Esophagus squamous epithelium (tissue), 5 donors: ENCODE measurements around the gene CD58. TPM values are rescaled to one million over a fixed set of nuclear protein-coding genes. Genes with fewer than 3 reads are reported as not detected.

Experiments
- DNase-seq: peaks from one replicate; lab custom pipeline; 2025; lab: John Stamatoyannopoulos, UW
- H3K27ac ChIP-seq, 4 donors: fragments of 200-600 bp; sonication (generic); one replicate each; pipeline ENCODE4 v1.5.1; 2016 to 2019; ENCODE audit warnings: mild to moderate bottlenecking in 1 of 4
- H3K27me3 ChIP-seq, 4 donors: fragments of 200-600 bp; sonication (generic); 1 replicate in 3 of 4; 2 replicates in 1 of 4; pipeline versions ENCODE4 v1.5.1 to v1.6.0; 2017 to 2021; ENCODE audit warnings: antibody characterized with exemption in 1 of 4
- H3K36me3 ChIP-seq, 3 donors: fragments of 200-600 bp; sonication (generic); one replicate each; pipeline ENCODE4 v1.5.1; 2016 to 2019
- H3K4me1 ChIP-seq, 3 donors: fragments of 200-600 bp; sonication (generic); one replicate each; pipeline ENCODE4 v1.5.1; 2017 to 2019
- H3K4me3 ChIP-seq, 4 donors: fragments of 200-600 bp; sonication (generic); 1 replicate in 3 of 4; 2 replicates in 1 of 4; pipeline ENCODE4 v1.5.1; 2016 to 2019; ENCODE audit warnings: mild to moderate bottlenecking in 2 of 4, moderate library complexity in 1 of 4
- H3K9me3 ChIP-seq, 3 donors: fragments of 200-600 bp; sonication (generic); one replicate each; pipeline ENCODE4 v1.5.1; 2016 to 2019
- CTCF ChIP-seq, 6 experiments: fragments of 450-650 bp in 4 of 6; fragments of 200-600 bp in 2 of 6; sonication (generic) in 2 of 6; IDR thresholded peaks; one replicate each; pipeline ENCODE4 v1.5.1; 2016 to 2019; ENCODE audit warnings: antibody characterized with exemption in 6 of 6, mild to moderate bottlenecking in 4 of 6, moderate library complexity in 4 of 6
- POLR2A ChIP-seq, 4 donors: fragments of 450-650 bp; IDR thresholded peaks; one replicate each; pipeline ENCODE4 v1.6.1; 2017; ENCODE audit warnings: antibody characterized with exemption in 4 of 4, mild to moderate bottlenecking in 4 of 4, moderate library complexity in 3 of 4
- WGBS, 2 donors: methylation state at CpG; one replicate each; pipeline ENCODE4 v1.1.5; 2018; 5-methylcytosine and 5-hydroxymethylcytosine counted together
- intact Hi-C: fragments of 100-400 bp; cut with DNase I; formaldehyde crosslinking; loops from one replicate; pipeline ENCODE4 v1.15.0; 2022
- total RNA-seq, 4 donors: library from RNA; depleted of rRNA; stranded (reverse); fragments of >200 nt; gene quantifications; one replicate each; pipeline ENCODE4 v1.1.0, GENCODE V29; 2016
- donor health status: DM: yes; HTN: yes; CAD: no.

Gene CD58
- total RNA-seq, 4 donors from 2014 or later = 19.4 to 54.4 (median 32.5) TPM

GRCh38 chr1:116503546-116504307 lies 67.1 kb downstream of the CD58 start:
- H3K4me1 ChIP-seq = peaks cover 18 to 95% (median 30%) of the 10 kb centered on the region in 3 donors
- TF ChIP-seq CTCF (IDR thresholded peaks at IDR 0.05) (no peak), POLR2A (IDR thresholded peaks at IDR 0.05) (no peak)

GRCh38 chr1:116502671-116503314 lies 68.0 kb downstream of the CD58 start:
- Histone ChIP-seq H3K4me1 (peaks cover 9 to 94% (median 23%) of the 10 kb centered on the region in 3 donors), H3K36me3 (no peaks in the 10 kb centered on the region), H3K27ac (no peak overlapping the region), H3K27me3 (no peaks in the 10 kb centered on the region), H3K4me3 (no peak overlapping the region), H3K9me3 (no peaks in the 10 kb centered on the region)
- 69 to 83% methylated on average over 3 to 5 of the region's 5 CpGs for WGBS, 2 donors
- intact Hi-C loops = no loop called here
- DNase-seq = no peak
- TF ChIP-seq POLR2A (IDR thresholded peaks at IDR 0.05) = no peak
- TF ChIP-seq CTCF (IDR thresholded peaks at IDR 0.05) = no peak

More at GRCh38 chr1:116503546-116504307, 67.1 kb downstream of the CD58 start:
- WGBS, 2 donors = 83 to 94% methylated on average over 3 to 5 of the region's 7 CpGs
- no peaks in the 10 kb centered on the region for H3K36me3 ChIP-seq
- H3K27ac ChIP-seq = peak overlapping the region; percentile 74 to 84 (median 81)
- intact Hi-C loops = no loop called here
- no peak for DNase-seq
- H3K9me3 ChIP-seq = no peaks in the 10 kb centered on the region
- no peaks in the 10 kb centered on the region for H3K27me3 ChIP-seq
- H3K4me3 ChIP-seq = no peak overlapping the region

- Histone ChIP-seq H3K4me3 (no peak overlapping the region), H3K27ac (peak overlapping the region in 1 of 4 donors; percentile 42), H3K4me1 (peaks cover 9 to 93% (median 23%) of the 10 kb centered on the region in 3 donors), H3K27me3 (no peaks in the 10 kb centered on the region), H3K36me3 (no peaks in the 10 kb centered on the region), H3K9me3 (no peaks in the 10 kb centered on the region)
- intact Hi-C loops = no loop called here
- TF ChIP-seq POLR2A (IDR thresholded peaks at IDR 0.05) = no peak
- no peak for TF ChIP-seq CTCF (IDR thresholded peaks at IDR 0.05)
- 93 to 97% methylated on average over 2 of the region's 2 CpGs for WGBS, 2 donors
- no peak for DNase-seq
These were observed 69.0 kb downstream of the CD58 start for GRCh38 chr1:116501870-116502244.

- Histone ChIP-seq H3K4me3 (no peak overlapping the region), H3K36me3 (no peaks in the 10 kb centered on the region), H3K27ac (peak overlapping the region in 2 of 4 donors; percentile 42 to 46), H3K9me3 (no peaks in the 10 kb centered on the region), H3K27me3 (no peaks in the 10 kb centered on the region), H3K4me1 (peaks cover 12 to 93% (median 24%) of the 10 kb centered on the region in 3 donors)
- DNase-seq = no peak
- no peak for TF ChIP-seq CTCF (IDR thresholded peaks at IDR 0.05)
- no peak for TF ChIP-seq POLR2A (IDR thresholded peaks at IDR 0.05)
- 69 to 75% methylated on average over 8 to 9 of the region's 9 CpGs for WGBS, 2 donors
- intact Hi-C loops = no loop called here
These were observed 69.5 kb downstream of the CD58 start for GRCh38 chr1:116501125-116501869.
